Osteoblast (primary cell): Measurements from ENCODE around the gene MAP6. TPM values are rescaled to one million over a fixed set of nuclear protein-coding genes. Genes with fewer than 3 reads are reported as not detected.
A peak's percentile ranks its signal among the peaks of the same experiment; 100 is the strongest.

ENCODE experiments used
- DNase-seq: peaks from one replicate; pipeline ENCODE4 v3.0.0; 2011; ENCODE audit warnings: low spot score, mixed read lengths; ENCODE audit not compliant: insufficient read length; ENCODE audit errors: missing footprints
- H2AFZ ChIP-seq: 2 replicates; pipeline ENCODE4 v1.6.0; 2011; ENCODE audit warnings: mild to moderate bottlenecking, low read length
- H3K27ac ChIP-seq: 2 replicates; pipeline ENCODE4 v1.5.1; 2011; ENCODE audit warnings: mild to moderate bottlenecking, low read depth, low read length, moderate library complexity
- H3K27me3 ChIP-seq: 2 replicates; pipeline ENCODE4 v1.6.0; 2012; ENCODE audit warnings: mild to moderate bottlenecking, control low read depth, inconsistent platforms, low read length, moderate library complexity; ENCODE audit not compliant: insufficient read depth
- H3K36me3 ChIP-seq: 2 replicates; pipeline ENCODE4 v1.5.1; 2011; ENCODE audit warnings: mild to moderate bottlenecking, low read length, control low read depth, moderate library complexity; ENCODE audit not compliant: insufficient read depth
- H3K4me1 ChIP-seq: 2 replicates; pipeline ENCODE4 v1.5.1; 2011; ENCODE audit warnings: mild to moderate bottlenecking, low read length, control low read depth, moderate library complexity; ENCODE audit not compliant: insufficient read depth
- H3K4me2 ChIP-seq: 2 replicates; pipeline ENCODE4 v1.6.0; 2011; ENCODE audit warnings: mild to moderate bottlenecking, low read length; ENCODE audit not compliant: insufficient read depth
- H3K4me3 ChIP-seq: fragments of 200-600 bp; sonication (generic); 3 replicates; pipeline ENCODE4 v1.5.1; 2012; ENCODE audit warnings: mild to moderate bottlenecking, low read length, inconsistent platforms; ENCODE audit not compliant: insufficient read depth
- H3K79me2 ChIP-seq: 2 replicates; pipeline ENCODE4 v1.6.0; 2012; ENCODE audit warnings: mild to moderate bottlenecking, low read length, control low read depth, inconsistent platforms; ENCODE audit not compliant: insufficient read depth
- H3K9me3 ChIP-seq: 2 replicates; pipeline ENCODE4 v1.5.1; 2011; ENCODE audit warnings: low read depth, low read length, control low read depth
- H4K20me1 ChIP-seq: 2 replicates; pipeline ENCODE4 v1.6.0; 2012; ENCODE audit warnings: mild to moderate bottlenecking, low read length, control low read depth; ENCODE audit not compliant: insufficient read depth
- total RNA-seq: library from RNA; depleted of rRNA; stranded (reverse); fragments of >200 nt; gene quantifications from 2 replicates; pipeline ENCODE4 v1.2.3, GENCODE V29; 2012
- TF ChIP-seq, protein P1 (sequence below): IDR thresholded peaks from 2 replicates; pipeline ENCODE4 v1.5.1; 2011; ENCODE audit warnings: mild to moderate bottlenecking, low read depth, low read length, moderate library complexity; ENCODE audit errors: extremely low read depth

Gene MAP6
- total RNA-seq, 1 donor: 0.72 TPM

DNA sequence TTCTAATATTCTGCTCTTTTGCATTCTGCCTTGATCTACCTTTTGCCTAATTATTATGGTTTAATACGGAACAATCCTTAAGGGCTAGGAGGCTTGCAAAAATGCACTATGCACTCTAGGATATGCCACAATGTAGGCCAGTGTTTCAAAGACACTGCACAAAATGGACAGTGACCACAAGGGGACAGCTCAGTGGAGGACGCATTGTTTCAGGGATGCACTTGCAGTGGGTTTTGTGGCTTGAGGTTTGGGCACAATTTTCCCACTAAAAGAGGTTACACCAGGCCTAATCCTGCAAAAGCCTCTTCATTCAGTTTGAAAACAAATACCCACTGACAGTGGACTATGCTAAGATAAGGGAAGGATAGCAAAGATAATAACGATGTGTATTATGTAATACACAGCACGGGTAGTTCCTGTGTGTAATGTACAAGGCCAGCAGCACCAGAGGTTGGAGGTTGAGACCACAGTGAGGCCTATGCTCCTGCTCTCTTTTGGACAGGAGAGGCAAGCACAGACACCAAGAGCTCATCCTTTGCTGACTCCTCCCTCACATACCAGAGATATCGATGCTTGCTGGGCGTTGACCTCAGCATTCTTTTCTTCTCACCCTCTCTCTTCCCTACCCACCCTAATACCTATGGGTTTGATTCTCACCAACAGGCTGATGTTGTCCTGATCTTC lies 12.7 kb downstream of the MAP6 start:
- no peak overlapping the region for H3K4me3 ChIP-seq
- H3K79me2 ChIP-seq: no peaks in the 10 kb centered on the region
- H3K4me2 ChIP-seq: no peak overlapping the region
- H4K20me1 ChIP-seq: no peaks in the 10 kb centered on the region
- H2AFZ ChIP-seq: no peak overlapping the region
- no peak overlapping the region for H3K27ac ChIP-seq
- peaks cover 30% of the 10 kb centered on the region for H3K4me1 ChIP-seq
- TF ChIP-seq, protein P1, sequence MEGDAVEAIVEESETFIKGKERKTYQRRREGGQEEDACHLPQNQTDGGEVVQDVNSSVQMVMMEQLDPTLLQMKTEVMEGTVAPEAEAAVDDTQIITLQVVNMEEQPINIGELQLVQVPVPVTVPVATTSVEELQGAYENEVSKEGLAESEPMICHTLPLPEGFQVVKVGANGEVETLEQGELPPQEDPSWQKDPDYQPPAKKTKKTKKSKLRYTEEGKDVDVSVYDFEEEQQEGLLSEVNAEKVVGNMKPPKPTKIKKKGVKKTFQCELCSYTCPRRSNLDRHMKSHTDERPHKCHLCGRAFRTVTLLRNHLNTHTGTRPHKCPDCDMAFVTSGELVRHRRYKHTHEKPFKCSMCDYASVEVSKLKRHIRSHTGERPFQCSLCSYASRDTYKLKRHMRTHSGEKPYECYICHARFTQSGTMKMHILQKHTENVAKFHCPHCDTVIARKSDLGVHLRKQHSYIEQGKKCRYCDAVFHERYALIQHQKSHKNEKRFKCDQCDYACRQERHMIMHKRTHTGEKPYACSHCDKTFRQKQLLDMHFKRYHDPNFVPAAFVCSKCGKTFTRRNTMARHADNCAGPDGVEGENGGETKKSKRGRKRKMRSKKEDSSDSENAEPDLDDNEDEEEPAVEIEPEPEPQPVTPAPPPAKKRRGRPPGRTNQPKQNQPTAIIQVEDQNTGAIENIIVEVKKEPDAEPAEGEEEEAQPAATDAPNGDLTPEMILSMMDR: no peak
- H3K36me3 ChIP-seq: no peaks in the 10 kb centered on the region
- DNase-seq: no peak
- no peaks in the 10 kb centered on the region for H3K27me3 ChIP-seq
- H3K9me3 ChIP-seq: no peaks in the 10 kb centered on the region

DNA sequence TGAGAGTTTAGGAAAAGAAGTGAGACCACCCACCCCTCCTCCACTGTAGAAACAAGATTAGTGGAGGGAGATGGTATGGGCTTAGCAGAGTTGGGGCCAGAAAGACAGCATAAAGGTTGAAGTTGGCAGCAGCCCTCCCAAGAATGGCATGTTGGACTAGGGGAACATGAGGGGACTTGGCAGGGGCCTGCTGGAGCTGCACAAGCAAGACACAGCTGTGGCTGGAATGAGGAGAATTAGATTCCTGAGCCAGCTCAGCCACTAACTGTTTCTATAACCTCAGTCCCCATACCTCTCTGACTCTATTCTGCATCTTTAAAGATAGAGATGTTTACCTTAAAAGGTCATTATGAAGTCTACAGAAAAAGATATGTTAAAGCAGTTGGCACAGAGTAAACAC lies 13.2 kb downstream of the MAP6 start:
- TF ChIP-seq, protein P1: no peak
- H3K4me3 ChIP-seq: no peak overlapping the region
- H3K36me3 ChIP-seq: no peaks in the 10 kb centered on the region
- H3K4me1 ChIP-seq: peaks cover 30% of the 10 kb centered on the region
- H3K27ac ChIP-seq: no peak overlapping the region
- DNase-seq: no peak
- no peaks in the 10 kb centered on the region for H3K27me3 ChIP-seq
- H3K79me2 ChIP-seq: no peaks in the 10 kb centered on the region
- no peak overlapping the region for H2AFZ ChIP-seq
- H3K4me2 ChIP-seq: no peak overlapping the region
- no peaks in the 10 kb centered on the region for H3K9me3 ChIP-seq
- no peaks in the 10 kb centered on the region for H4K20me1 ChIP-seq

DNA sequence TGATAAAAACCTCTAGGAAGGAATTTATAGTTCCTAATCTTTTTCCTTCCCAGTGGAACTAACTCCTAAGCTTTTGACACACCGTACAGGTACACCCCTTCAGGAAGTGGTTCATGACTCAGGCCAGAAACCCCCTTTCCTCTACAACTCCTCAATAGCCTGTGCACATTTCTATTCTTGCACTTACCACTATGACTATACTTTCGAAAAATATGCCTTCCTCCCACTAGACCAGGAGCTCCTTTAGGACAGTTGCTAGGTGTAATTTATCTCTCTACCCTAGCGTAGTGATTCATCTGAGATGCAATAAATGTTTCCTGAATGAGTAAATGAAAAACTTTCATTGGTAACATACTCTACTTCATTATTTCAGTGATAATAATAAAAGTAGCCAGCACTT lies 14.5 kb downstream of the MAP6 start:
- H3K4me2 ChIP-seq: no peak overlapping the region
- no peak overlapping the region for H3K27ac ChIP-seq
- no peaks in the 10 kb centered on the region for H3K27me3 ChIP-seq
- no peaks in the 10 kb centered on the region for H4K20me1 ChIP-seq
- DNase-seq: no peak
- no peaks in the 10 kb centered on the region for H3K36me3 ChIP-seq
- no peaks in the 10 kb centered on the region for H3K79me2 ChIP-seq
- no peaks in the 10 kb centered on the region for H3K9me3 ChIP-seq
- H3K4me3 ChIP-seq: no peak overlapping the region
- H3K4me1 ChIP-seq: peaks cover 30% of the 10 kb centered on the region
- no peak overlapping the region for H2AFZ ChIP-seq
- TF ChIP-seq, protein P1: no peak

DNA sequence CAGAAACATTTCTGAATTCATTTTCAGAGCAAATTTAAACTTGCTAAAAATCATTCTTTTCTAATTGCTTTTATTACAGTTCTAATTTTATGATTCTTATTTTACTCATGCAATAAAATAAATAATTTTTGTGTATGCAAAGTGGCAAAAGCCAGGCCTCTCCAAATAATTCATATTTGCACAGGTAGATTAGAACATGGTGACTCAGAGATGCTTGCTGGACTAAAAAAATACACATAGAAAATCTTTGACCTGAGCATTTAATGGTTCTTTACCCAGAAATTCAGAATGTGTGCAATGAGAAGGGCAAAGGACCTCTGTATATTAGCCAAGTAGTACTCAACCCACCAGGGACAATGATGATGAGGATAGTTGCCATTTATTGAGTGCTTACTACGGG lies 15.3 kb downstream of the MAP6 start:
- no peak overlapping the region for H2AFZ ChIP-seq
- TF ChIP-seq, protein P1: no peak
- H3K27me3 ChIP-seq: no peaks in the 10 kb centered on the region
- DNase-seq: no peak
- H3K4me2 ChIP-seq: peak overlapping the region; percentile 2
- no peaks in the 10 kb centered on the region for H3K36me3 ChIP-seq
- H4K20me1 ChIP-seq: no peaks in the 10 kb centered on the region
- H3K4me1 ChIP-seq: peaks cover 30% of the 10 kb centered on the region
- H3K4me3 ChIP-seq: no peak overlapping the region
- no peaks in the 10 kb centered on the region for H3K9me3 ChIP-seq
- H3K79me2 ChIP-seq: no peaks in the 10 kb centered on the region
- no peak overlapping the region for H3K27ac ChIP-seq
